Stimulated activated CD8-positive, alpha-beta memory T cell treated with anti-CD3 and anti-CD28 coated beads, Interleukin-12 subunit alpha, Interleukin-12 subunit beta, amount 100 ng/mL, for 1 hour (primary cell): ENCODE data around the gene TRIM54.
"Not testable (repeated sequence)": the region's sequence is repeated elsewhere in the genome, so short reads cannot be mapped to it uniquely, and the experiment has no call there.

Experiments
- DNase-seq: peaks from one replicate; pipeline ENCODE4 v3.0.0-alpha.2; 2020; ENCODE audit warnings: low read depth

The TRIM54 gene

DNA sequence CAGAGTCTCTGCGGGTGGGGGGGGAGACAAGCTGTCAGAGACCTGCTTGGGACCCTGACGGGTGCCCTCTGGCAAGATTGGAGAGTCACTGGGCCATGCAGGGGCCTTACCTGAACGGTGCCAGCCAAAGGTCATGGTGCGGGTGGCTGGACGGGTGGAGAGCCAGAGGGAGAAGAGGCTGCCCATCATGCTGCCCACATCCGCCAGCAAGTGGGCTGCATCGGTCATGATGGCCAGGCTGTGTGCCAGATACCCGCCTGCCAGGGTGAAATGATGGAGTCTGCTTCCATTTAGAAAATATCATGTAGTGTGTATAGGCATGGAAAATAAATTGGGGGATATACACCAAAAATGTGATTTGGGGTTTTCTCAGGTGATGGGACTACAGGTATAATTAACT lies 24.2 kb upstream of the TRIM54 start:
- no peak for DNase-seq

- DNase-seq = no peak
Measured at GRCh38 chr2:27261241-27261925, 20.8 kb upstream of the TRIM54 start.

DNA sequence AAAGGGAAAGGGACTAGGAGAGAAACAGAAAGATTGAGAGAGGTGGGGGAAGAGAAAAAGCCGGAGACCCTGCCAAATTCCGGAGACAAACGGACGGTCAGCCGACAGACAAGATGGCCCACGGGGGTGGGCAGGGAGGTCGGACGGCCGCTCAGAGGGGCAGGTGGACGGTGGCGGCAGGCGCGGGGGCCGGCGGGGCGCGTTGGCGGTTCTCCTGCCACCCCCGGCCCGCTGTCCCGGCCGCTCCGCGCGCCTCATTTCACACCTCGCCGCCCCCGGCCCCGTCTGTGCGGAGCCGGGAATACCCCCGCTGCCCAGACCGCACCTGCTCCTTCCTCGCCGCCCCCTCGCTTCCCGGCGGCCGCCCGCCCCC lies 20.3 kb upstream of the TRIM54 start:
- no peak for DNase-seq

- peak; percentile 42 for DNase-seq
Measured at GRCh38 chr2:27262379-27263286, 19.6 kb upstream of the TRIM54 start, which contains the start of gene SLC30A3. Gene SLC30A3, minus strand, starts transcription at chr2:27263047. Its CDS starts 141 bp downstream, at chr2:27262906.

DNA sequence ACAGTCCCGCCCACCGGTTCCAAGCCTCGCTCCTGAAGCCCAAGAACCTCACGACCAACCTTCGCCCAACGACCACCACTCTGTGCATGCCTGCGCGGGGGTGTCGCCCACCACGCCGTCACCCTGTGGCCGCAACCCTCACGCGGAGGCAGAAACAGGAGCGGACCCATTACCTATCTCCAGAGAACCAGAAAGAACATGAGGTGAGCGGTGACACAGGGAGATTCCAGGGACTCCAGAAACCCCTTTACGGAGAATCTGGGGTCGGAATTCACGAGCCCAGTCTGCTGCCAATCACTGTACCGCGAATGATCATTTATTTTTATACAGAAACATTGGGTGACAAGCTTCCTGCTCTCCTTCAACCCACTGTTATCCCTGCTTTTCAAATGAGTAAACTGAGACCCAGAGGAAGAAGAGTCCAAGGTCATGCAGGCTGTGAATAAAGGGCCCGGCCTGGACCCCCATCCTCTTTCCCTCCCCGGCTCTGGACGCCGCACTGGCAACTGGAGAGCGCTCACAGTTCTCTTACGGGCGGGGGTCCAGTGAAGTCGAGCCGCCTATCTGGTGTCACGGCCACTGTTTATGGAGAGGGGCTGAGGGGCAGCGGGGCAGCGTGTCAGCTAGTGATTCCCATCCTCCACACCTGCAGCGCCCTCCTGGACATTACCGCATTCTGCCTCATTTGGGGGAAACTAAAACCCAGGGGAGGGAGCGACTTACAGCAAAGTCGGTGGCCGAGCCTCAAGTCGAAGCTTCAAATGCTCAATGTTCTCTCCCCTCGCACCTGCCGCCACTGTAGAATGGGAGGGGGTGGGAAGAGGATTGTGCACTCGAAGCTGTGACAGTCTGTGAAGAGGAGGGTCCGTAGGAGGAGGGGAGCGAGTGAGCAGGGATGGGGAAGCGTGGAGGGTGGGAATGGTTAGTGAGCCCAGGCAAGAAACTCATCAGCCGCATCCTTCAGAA lies 18.7 kb upstream of the TRIM54 start:
- no peak for DNase-seq

DNA sequence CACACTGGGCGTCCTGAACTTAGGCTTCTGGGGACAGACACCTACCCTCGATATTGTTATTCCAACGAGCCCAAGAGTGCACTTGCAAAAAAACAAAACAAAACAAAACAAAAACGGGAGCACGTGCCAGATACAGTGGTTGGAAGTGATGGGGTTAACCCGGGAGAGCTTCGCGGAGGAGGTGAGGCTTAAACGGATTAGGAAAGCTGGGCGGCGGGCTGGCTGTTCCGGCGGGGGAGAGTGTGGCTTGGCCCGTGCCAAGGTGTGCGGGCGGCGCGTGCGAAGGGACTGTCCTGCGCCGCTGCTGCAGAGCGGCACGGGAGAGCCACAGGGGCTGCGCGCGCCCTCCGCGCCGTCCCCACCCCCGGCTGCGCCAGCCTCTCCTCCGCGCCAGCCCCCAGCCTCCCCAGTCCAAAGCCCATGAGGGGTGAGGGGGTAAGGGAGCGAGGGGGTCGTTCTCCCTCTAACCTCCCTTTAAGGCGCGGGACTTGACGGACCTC lies 17.9 kb upstream of the TRIM54 start:
- no peak for DNase-seq

DNA sequence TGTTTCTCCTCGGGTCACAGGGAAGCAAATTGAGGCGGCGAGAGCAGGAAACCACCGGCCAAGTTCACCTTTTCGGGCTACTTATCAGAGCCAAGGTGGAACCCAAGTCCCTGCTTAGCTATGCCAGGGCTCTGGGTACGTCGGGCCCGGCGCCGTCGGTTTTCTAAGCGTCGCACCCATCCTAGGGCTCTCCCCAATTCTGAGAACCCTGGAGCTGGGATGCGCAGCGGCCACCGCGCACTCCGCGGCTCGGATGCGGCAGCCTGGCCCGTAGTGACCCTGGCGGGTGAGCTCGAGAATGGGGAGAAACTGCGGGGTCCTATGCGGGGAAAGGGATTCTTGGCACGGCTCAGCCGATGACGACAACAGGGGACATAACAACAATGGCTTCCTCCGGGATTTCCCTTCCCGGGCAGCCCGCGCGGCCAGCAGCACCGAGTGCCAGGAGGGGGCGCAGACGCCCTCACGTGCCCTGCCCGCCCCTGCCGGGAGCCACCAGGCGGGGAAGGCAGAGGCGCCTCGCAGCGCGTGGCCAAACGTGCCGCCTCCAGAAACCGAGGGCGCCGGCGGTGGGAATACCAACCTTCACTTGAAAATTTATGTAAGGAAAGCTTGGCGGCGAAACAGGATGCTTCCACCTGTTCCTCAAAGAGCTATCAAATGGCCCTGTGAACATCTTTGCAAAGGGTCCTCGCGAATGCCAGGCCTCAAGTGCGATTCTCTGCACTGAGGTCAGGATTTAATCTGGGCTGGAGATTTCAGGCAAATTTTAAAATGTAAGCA lies 17.3 kb upstream of the TRIM54 start:
- DNase-seq = peak; percentile 43

GRCh38 chr2:27265536-27265870 lies 16.7 kb upstream of the TRIM54 start:
- no peak for DNase-seq

- DNase-seq = not testable (repeated sequence)
Measured at GRCh38 chr2:27268296-27268695, 13.9 kb upstream of the TRIM54 start.

- no peak for DNase-seq
Measured at GRCh38 chr2:27270131-27270530, 12.1 kb upstream of the TRIM54 start.

- DNase-seq = no peak
Measured at GRCh38 chr2:27270670-27271069, 11.6 kb upstream of the TRIM54 start.

DNA sequence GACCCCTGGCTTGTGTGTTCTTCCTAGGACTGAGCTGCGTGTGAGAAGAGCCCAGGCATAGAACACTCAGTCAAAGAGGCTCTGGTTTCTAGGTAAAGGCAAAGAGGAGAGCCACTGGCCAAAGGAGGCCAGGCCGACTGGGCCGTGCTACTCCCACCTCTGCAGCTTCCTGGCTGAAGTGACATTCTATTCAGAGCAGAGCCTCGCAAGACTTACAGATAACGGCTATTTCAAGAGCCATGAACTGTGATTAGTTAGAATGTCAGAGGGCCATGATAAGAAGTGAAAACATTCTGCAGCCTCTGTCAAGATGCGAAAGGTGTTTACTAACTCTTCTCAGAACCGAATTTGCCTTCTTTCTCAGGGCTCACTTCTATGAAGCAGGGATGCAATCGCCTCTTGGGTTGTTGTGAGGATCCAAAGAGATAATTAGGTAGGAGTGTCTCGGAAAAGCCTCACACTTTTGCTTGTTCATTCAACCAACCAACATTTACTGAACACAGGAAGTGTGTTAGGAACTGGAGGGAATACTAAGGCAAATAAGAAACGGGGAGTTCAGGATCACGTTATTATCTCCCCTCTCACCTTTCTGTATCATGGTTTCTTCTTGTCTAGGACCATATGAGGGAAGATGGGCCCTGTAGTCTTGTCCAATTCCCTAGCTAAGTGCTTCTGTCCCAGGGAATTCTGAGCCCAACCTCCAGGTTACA lies 10.4 kb upstream of the TRIM54 start:
- no peak for DNase-seq

- not testable (repeated sequence) for DNase-seq
Measured at GRCh38 chr2:27272537-27273522, 9.4 kb upstream of the TRIM54 start.

DNA sequence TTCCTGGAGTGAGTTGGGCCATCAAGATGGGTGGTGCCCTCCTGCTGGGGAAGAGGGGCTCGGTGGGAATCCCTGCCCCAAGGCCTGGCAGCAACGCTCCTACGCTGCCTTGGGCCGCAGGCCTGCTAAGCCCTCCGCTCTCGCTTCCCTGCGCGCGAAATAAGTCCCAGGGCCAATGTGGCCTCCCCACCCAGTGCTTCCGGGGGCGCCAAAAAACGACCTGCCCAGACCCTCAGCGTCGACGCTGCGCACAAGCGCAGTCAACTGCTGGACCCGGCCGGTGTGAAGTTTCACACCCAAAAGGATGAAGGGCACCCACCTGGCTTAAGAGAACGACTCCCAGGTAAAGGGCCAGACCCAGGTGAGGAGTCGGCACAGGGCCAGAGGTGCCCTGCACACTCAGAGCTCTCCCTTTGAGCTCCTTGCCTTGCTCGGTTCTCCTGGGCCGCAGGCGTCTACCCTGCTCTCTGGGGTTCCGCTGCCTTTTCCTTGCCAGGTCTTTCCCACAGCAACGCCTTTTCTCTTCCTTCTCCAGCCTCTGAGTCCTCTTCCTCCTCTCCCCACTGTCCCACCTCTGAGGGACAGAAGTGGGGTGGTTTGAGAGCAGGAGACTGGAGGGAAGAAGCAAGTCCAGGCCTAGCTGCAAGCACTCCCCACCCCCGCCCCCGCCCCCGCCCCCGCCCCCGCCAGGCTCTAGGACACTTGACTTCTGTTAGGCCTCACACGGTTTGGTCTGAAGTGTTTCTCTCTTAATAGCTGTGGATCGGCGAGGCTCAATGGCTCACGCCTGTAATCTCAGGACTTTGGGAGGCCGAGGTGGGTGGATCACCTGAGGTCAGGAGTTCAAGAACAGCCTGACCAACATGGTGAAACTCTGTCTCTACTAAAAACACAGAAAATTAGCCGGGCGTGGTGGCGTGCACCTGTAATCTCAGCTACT lies 6.7 kb upstream of the TRIM54 start, which contains the start of gene DNAJC5G:
Gene DNAJC5G, plus strand, starts transcription at position 223 of the 940 bp plus-strand sequence. CDS start 1,296 bp downstream, outside the sequence.
- DNase-seq = no peak

DNA sequence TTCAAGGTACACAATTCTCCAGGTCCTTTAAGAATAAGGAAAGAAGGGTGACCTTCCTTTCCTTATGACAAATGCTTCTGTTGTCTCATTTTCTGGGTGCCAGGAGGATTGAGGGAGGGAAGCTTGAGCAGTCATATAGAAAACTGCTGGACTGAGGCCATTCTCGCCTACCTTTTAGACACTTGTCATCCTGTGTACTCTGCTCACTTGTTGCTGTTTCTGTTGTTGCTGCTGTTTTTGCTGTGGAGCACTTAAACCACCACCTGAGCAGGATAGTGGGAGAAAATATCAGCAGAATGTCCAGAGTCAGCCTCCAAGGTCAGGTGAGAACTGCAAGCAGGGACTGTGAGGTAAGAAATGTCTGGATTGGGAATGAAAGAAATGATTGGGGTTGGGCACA lies 4.2 kb upstream of the TRIM54 start:
- DNase-seq = no peak

DNA sequence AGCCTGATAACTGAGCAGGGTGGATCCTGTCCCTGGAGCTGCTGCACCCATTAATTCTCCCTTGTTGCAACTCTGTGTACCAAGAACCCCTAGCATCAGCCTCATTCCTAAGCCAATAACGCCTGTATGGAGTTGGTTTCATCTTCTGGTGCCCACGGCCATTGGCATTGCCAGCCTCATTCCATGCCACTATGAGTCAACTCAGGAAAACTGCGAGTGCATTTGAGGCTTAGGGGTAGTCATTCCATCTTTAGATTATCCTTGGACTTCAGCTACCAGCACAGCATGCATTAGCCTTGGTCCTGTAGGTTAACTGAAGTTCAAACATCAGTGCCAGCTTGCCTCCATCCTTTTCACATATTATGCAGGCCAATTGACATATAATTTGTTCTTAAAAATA lies 1.4 kb upstream of the TRIM54 start:
- no peak for DNase-seq

DNA sequence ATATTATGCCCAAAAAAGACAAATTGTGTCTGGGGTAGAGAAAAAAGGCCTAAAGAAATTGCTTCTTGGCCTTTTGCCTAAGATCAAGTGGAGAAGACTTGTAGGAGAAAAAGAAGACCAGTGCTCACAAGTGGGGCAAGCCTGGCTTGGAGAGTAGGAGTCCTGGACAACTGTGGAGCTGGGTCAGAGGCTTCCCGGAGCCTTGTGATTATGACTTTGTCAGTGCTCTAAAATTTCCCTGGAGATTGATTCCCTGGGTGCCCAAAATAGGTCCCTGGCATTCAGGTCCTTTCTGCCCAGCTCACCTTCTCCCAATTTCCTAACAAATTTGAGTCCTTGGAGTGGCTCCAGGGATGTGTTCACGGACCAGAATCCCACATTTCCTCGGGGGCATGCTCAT lies 787 bp upstream of the TRIM54 start:
- no peak for DNase-seq

- DNase-seq = no peak
Measured at GRCh38 chr2:27282892-27283291, 663 bp downstream of the TRIM54 start.
